HepG2 (cell line): ENCODE results near the gene P4HB. TPM values are rescaled to one million over a fixed set of nuclear protein-coding genes. Genes with fewer than 3 reads are reported as not detected.

Experiments used
- ATAC-seq: fragments of 200-7000 bp; cut with Tn5 transposase; 3 replicates; pipeline ENCODE4 v1.9.1; 2020; ENCODE audit warnings: mild to moderate bottlenecking, moderate library complexity
- BruUV-seq: library from RNA; stranded (reverse); fragments of 400-500 nt; replicated peaks from 2 replicates; lab custom pipeline; 2021; lab: Mats Ljungman, UMichigan
- CTCF ChIA-PET: fragments of 300-600 bp; formaldehyde crosslinking; extraction: SDS; loops from one replicate; lab custom pipeline; 2021; ENCODE audit warnings: low total read pairs, inconsistent platforms, low intra/inter-chr PET ratio; lab: Yijun Ruan, JAX
- POLR2A ChIA-PET: fragments of 350-600 bp; sonication (Branson Sonifier 250); formaldehyde crosslinking; loops from one replicate; lab custom pipeline; 2020; ENCODE audit warnings: antibody characterized with exemption, inconsistent platforms; lab: Yijun Ruan, JAX
- DNase-seq: peaks from one replicate; pipeline ENCODE4 v3.0.0-alpha.2; 2015; ENCODE audit warnings: low spot score
- FAIRE-seq: peaks from 3 replicates; lab custom pipeline; 2011; peaks lifted over from hg19 to GRCh38; lab: Jason Lieb, UNC
- H2AFZ ChIP-seq: one replicate; pipeline ENCODE4 v1.6.1; 2011; ENCODE audit warnings: low read length, inconsistent platforms
- H3K27ac ChIP-seq: fragments of 300-600 bp; 3 replicates; pipeline ENCODE4 v1.8.0; 2011; ENCODE audit warnings: mixed run types, mild to moderate bottlenecking, mixed read lengths, low read length, inconsistent platforms; ENCODE audit not compliant: insufficient read depth; ENCODE audit errors: extremely low read length
- H3K27me3 ChIP-seq, 2 experiments: fragments of 200-600 bp in 1 of 2; 2 replicates in 1 of 2; 3 replicates in 1 of 2; pipeline versions ENCODE4 v1.6.0 to v1.8.0; 2011; ENCODE audit warnings: low read length in 2 of 2, mild to moderate bottlenecking in 2 of 2, moderate library complexity in 2 of 2, inconsistent platforms in 1 of 2; ENCODE audit not compliant: insufficient read depth in 2 of 2, control insufficient read depth in 1 of 2
- H3K36me3 ChIP-seq, 2 experiments: fragments of 200-600 bp in 1 of 2; replicated peaks in 1 of 2; 2 replicates in 1 of 2; 3 replicates in 1 of 2; pipeline versions ENCODE4 v1.5.1 to v1.8.0; 2011; ENCODE audit warnings: low read length in 2 of 2, inconsistent platforms in 1 of 2; ENCODE audit not compliant: insufficient read depth in 2 of 2, control insufficient read depth in 1 of 2
- H3K4me1 ChIP-seq: 2 replicates; pipeline ENCODE4 v1.5.1; 2012; ENCODE audit warnings: low read length, inconsistent platforms; ENCODE audit not compliant: insufficient read depth
- H3K4me2 ChIP-seq: 2 replicates; pipeline ENCODE4 v1.6.0; 2011; ENCODE audit warnings: low read depth, low read length, inconsistent platforms
- H3K4me3 ChIP-seq, 3 experiments: fragments of 200-600 bp in 1 of 3; sonication (generic), shearing (Covaris generic) in 1 of 3; replicated peaks in 1 of 3; 2 replicates each; pipeline ENCODE4 v1.5.1; 2011 to 2016; ENCODE audit warnings: low read length in 3 of 3, inconsistent platforms in 2 of 3, low read depth in 2 of 3, mild to moderate bottlenecking in 2 of 3, control low read depth in 1 of 3, mixed read lengths in 1 of 3; ENCODE audit not compliant: insufficient read depth in 1 of 3
- H3K79me2 ChIP-seq: one replicate; pipeline ENCODE4 v1.6.1; 2011; ENCODE audit warnings: low read length, inconsistent platforms; ENCODE audit not compliant: insufficient read depth
- H3K9ac ChIP-seq: 2 replicates; pipeline ENCODE4 v1.6.0; 2011; ENCODE audit warnings: mild to moderate bottlenecking, low read depth, low read length, inconsistent platforms; ENCODE audit not compliant: insufficient read depth
- H3K9me3 ChIP-seq: 2 replicates; pipeline ENCODE4 v1.5.1; 2012; ENCODE audit warnings: mild to moderate bottlenecking, low read length
- H4K20me1 ChIP-seq: 2 replicates; pipeline ENCODE4 v1.6.0; 2011; ENCODE audit warnings: inconsistent platforms, mild to moderate bottlenecking, low read length, moderate library complexity; ENCODE audit not compliant: insufficient read depth
- FOXP4 ChIP-seq: sonication (generic); formaldehyde crosslinking; IDR thresholded peaks from 2 replicates; pipeline ENCODE4 v1.4.0; 2020; ENCODE audit warnings: missing genetic modification reagents
- MEIS2 ChIP-seq: sonication (generic); formaldehyde crosslinking; IDR thresholded peaks from 2 replicates; pipeline ENCODE4 v1.9.0; 2021; ENCODE audit warnings: mild to moderate bottlenecking, missing genetic modification reagents
- NR1H2 ChIP-seq: sonication (generic); formaldehyde crosslinking; IDR thresholded peaks from 2 replicates; pipeline ENCODE4 v1.8.1; 2022; ENCODE audit warnings: low read depth, missing genetic modification reagents, borderline replicate concordance
- PAF1 ChIP-seq: IDR thresholded peaks from 2 replicates; pipeline ENCODE4 v1.6.1; 2016; ENCODE audit warnings: missing genetic modification reagents, missing compliant biosample characterization
- RBFOX2 ChIP-seq: fragments of 200-400 bp; formaldehyde crosslinking; IDR thresholded peaks from 2 replicates; pipeline ENCODE4 v1.6.1; 2017; ENCODE audit warnings: low read depth, mild to moderate bottlenecking, low read length
- SMAD3 ChIP-seq: sonication (generic); formaldehyde crosslinking; IDR thresholded peaks from 2 replicates; pipeline ENCODE4 v1.4.0; 2020; ENCODE audit warnings: missing genetic modification reagents
- ZNF543 ChIP-seq: sonication (generic); formaldehyde crosslinking; IDR thresholded peaks from 2 replicates; pipeline ENCODE4 v1.4.0; 2020; ENCODE audit warnings: mild to moderate bottlenecking, missing genetic modification reagents
- WGBS: methylation state at CpG from one replicate; pipeline ENCODE4 v1.1.6; 2017; ENCODE audit warnings: low lambda C conversion rate; 5-methylcytosine and 5-hydroxymethylcytosine counted together
- in situ Hi-C: cut with HindIII; loops from 2 replicates; pipeline ENCODE4 v1.10.0; 2017; ENCODE audit warnings: low pct_unique_long_range_greater_than_20kb; ENCODE audit not compliant: extremely low pct_ligation_motif_present
- intact Hi-C: fragments of 100-400 bp; cut with micrococcal nuclease; formaldehyde crosslinking; loops from one replicate; pipeline ENCODE4 v1.10.0; 2022; ENCODE audit not compliant: unreplicated experiment
- polyA plus RNA-seq, 8 experiments: library from polyadenylated mRNA; depleted of rRNA in 3 of 8; stranded (reverse) in 7 of 8; unstranded in 1 of 8; fragments of >200 nt; fragmentation: Illumina TruSeq in 4 of 8; extraction: Trizol in 4 of 8; gene quantifications; 2 replicates each; pipeline versions ENCODE4 v1.2.1 to v1.2.3, GENCODE V29; 2011 to 2016; ENCODE audit warnings: low read depth in 4 of 8, missing spikeins in 1 of 8, mixed read lengths in 1 of 8; ENCODE audit not compliant: insufficient read depth in 1 of 8
- total RNA-seq, 5 experiments: library from RNA; depleted of rRNA; stranded (reverse); fragments of >200 nt; fragmentation: Illumina TruSeq; extraction: Trizol; gene quantifications; 2 replicates each; pipeline ENCODE4 v1.2.3, GENCODE V29; 2016; ENCODE audit warnings: low read depth in 1 of 5

P4HB gene
- total and polyA plus RNA-seq, 2 of the 13 experiments (the other 11 are each of a cell fraction or from before 2014, with no cell fraction given) = 185 to 782 TPM

DNA sequence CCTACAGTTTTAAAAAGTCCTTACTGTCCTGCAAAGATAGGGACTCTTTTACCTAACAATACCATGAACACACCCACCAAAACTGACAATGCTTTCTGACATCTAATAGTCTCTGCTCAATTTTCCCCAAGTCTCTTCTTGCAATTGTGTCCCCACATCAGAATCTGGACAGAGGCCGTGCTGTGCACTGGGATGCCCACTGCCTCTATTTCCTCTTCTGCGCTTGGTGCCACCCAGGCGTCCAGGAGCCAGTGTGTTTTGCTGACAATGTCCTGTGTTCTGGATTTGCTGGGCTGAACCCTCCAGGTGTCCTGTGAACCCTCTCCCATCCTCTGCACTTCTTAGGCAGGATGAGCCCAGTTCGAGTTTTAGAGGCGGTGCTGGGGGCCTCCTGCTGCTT, 17.2 kb upstream of the P4HB start:
- no TSS peak for BruUV-seq
- Histone ChIP-seq H3K4me2 (no peak overlapping the region), H3K36me3 (peaks cover 4 to 26% of the 10 kb centered on the region in 2 experiments; a peak in 4 of 5 replicates), H3K9me3 (no peaks in the 10 kb centered on the region), H3K27ac (no peak overlapping the region), H4K20me1 (no peaks in the 10 kb centered on the region), H3K27me3 (no peaks in the 10 kb centered on the region), H2AFZ (no peak overlapping the region), H3K4me3 (no peak overlapping the region), H3K79me2 (no peaks in the 10 kb centered on the region), H3K9ac (no peak overlapping the region), H3K4me1 (peaks cover 4% of the 10 kb centered on the region)
- TF ChIP-seq SMAD3 (CRISPR knock-in tag) = no peak
- TF ChIP-seq MEIS2 (CRISPR knock-in tag) = no peak
- TF ChIP-seq NR1H2 (CRISPR knock-in tag) = no peak
- TF ChIP-seq PAF1 (CRISPR knock-in tag) = no peak
- no peak for TF ChIP-seq FOXP4 (CRISPR knock-in tag)
- no peak for TF ChIP-seq RBFOX2
- no peak for TF ChIP-seq ZNF543 (CRISPR knock-in tag)
- 97% methylated on average over 5 of the region's 5 CpGs for WGBS
- POLR2A ChIA-PET = no interaction called here
- DNase-seq = no peak
- no peak for FAIRE-seq
- intact Hi-C loops = no loop called here
- in situ Hi-C loops = no loop called here
- no peak for ATAC-seq
- CTCF ChIA-PET = no interaction called here
